Measurements from ENCODE around the gene DBT.
A peak's percentile ranks its signal among the peaks of the same experiment; 100 is the strongest.
"Not testable (repeated sequence)": the region's sequence is repeated elsewhere in the genome, so short reads cannot be mapped to it uniquely, and the experiment has no call there.

DBT gene
- total RNA-seq, result 17.0 to 23.2 (median 22.3) reads per million in 3 donors

DNA sequence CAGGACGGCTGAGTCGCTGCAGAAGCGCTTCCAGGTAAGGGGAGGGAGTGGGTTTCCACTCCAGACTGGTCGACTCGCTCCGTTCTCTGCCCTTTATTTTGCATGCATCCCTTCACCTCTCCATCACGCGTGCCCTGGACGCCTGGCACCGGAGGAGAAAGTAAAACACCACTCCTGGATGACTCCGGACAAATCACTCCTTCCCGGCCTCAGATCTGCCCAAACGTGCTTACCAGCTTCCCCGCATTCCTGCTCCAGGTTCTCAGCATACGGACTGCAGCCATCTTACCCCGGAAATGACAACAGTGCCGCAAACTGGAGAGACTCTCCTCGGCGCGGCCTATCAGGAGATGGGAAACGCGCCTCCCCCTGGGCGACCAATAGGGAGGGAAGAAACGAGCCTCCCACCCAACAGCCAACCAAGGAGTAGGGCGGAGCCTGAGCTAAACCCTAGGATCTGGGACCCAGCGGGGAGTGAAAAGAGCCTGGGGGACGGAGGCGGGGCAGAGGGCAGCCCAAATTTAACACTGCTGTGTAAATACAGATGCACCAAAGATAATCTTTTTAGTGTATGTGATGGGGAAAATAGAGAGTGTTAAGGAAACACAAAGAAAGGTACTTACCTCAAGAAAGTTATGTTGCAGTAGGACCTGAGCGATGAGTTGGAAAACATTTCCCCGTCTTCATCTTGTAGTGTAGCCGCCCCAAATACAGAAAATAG lies at the start of gene DBT:
Gene DBT (minus strand): TSS at position 298 of the 721 bp plus-strand sequence. CDS start 14 bp downstream, at position 284.
- Histone ChIP-seq H3K27me3 (replicated peaks; ENCODE audit: control insufficient read depth, insufficient read depth, low read length, poor library complexity, severe bottlenecking) (no peaks in the 10 kb centered on the region), H3K4me1 (ENCODE audit: control insufficient read depth, insufficient read depth, low read length, poor library complexity, severe bottlenecking) (no peaks in the 10 kb centered on the region), H3K36me3 (ENCODE audit: control insufficient read depth, insufficient read depth, low read length) (no peaks in the 10 kb centered on the region), H3K9me3 (ENCODE audit: control insufficient read depth, low read length) (no peaks in the 10 kb centered on the region), H3K4me3 (ENCODE audit: insufficient read depth, low read depth, low read length, poor library complexity, severe bottlenecking) (peak within 1 kb of the TSS; percentile 98), H3K27ac (ENCODE audit: insufficient read depth, low read length, poor library complexity, severe bottlenecking) (peak within 1 kb of the TSS; percentile 84)
- DNase-seq, result peak; percentile 83 to 90 (median 88)

DNA sequence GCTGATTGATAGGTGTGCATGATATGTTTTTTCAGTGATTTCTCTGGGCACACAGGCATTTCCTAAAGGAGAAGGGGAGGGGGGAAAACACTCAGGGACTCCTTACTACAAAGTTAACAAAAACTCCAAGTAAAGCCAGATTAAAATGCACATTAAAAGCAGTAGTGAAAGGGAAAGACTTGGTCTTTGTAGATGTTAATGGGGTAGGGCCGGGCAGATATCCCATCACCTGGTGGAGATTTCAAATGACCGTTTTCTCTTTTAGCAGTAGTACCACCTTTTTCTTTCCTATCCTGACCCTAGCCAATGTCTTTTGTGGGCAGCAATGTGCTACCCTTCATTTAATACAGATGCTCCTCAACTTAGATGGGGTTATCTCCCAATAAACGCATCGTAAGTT lies 48.9 kb upstream of the DBT start:
- Histone ChIP-seq H3K9me3 (ENCODE audit: control insufficient read depth, low read length) (no peaks in the 10 kb centered on the region), H3K4me3 (ENCODE audit: insufficient read depth, low read depth, low read length, poor library complexity, severe bottlenecking) (no peak overlapping the region), H3K27ac (ENCODE audit: insufficient read depth, low read length, poor library complexity, severe bottlenecking) (no peak overlapping the region), H3K4me1 (ENCODE audit: control insufficient read depth, insufficient read depth, low read length, poor library complexity, severe bottlenecking) (no peaks in the 10 kb centered on the region), H3K36me3 (ENCODE audit: control insufficient read depth, insufficient read depth, low read length) (peaks cover 5% of the 10 kb centered on the region), H3K27me3 (replicated peaks; ENCODE audit: control insufficient read depth, insufficient read depth, low read length, poor library complexity, severe bottlenecking) (no peaks in the 10 kb centered on the region)
- DNase-seq, result no peak

DNA sequence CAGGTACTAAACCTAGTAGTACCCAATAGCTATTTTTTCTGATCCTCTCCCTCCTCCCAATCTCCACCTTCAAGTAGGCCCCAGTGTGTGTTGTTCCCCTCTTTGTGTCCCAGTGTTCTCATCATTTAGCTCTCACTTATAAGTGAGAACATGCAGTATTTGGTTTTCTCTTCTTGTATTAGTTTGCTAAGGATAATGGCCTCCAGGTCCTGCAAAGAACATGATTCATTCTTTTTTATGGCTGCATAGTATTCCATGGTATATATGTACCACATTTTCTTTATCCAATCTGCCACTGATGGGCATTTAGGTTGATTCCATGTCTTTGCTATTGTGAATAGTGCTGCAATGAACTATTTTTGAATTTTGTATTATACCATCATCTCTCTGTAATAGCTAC lies 47.4 kb upstream of the DBT start:
- not testable (repeated sequence) for H3K27me3 ChIP-seq (replicated peaks; ENCODE audit: control insufficient read depth, insufficient read depth, low read length, poor library complexity, severe bottlenecking); H3K27ac ChIP-seq (ENCODE audit: insufficient read depth, low read length, poor library complexity, severe bottlenecking); H3K9me3 ChIP-seq (ENCODE audit: control insufficient read depth, low read length); DNase-seq; H3K4me1 ChIP-seq (ENCODE audit: control insufficient read depth, insufficient read depth, low read length, poor library complexity, severe bottlenecking); H3K4me3 ChIP-seq (ENCODE audit: insufficient read depth, low read depth, low read length, poor library complexity, severe bottlenecking)
- H3K36me3 ChIP-seq (ENCODE audit: control insufficient read depth, insufficient read depth, low read length), result peaks cover 14% of the 10 kb centered on the region

DNA sequence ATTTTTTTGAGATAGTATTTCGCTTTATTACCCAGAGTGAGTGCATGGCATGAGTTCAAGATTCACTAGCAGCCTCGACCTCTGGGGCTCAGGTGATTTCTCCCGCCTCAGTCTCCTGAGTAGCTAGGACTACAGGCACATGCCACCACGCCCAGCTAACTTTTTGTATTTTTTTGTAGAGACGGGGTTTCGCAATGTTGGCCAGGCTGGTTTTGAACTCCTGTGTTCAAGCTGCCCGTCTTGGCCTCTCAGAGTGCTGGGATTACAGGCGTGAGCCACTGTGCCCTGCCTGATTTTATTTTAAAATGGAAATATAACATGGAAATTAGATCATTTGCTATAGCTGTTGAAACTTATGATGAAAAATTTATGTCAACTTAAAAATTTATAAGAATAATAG lies 46.5 kb upstream of the DBT start:
- Histone ChIP-seq H3K9me3 (ENCODE audit: control insufficient read depth, low read length) (no peaks in the 10 kb centered on the region), H3K27ac (ENCODE audit: insufficient read depth, low read length, poor library complexity, severe bottlenecking) (no peak overlapping the region), H3K4me3 (ENCODE audit: insufficient read depth, low read depth, low read length, poor library complexity, severe bottlenecking) (no peak overlapping the region), H3K4me1 (ENCODE audit: control insufficient read depth, insufficient read depth, low read length, poor library complexity, severe bottlenecking) (no peaks in the 10 kb centered on the region), H3K27me3 (replicated peaks; ENCODE audit: control insufficient read depth, insufficient read depth, low read length, poor library complexity, severe bottlenecking) (no peaks in the 10 kb centered on the region), H3K36me3 (ENCODE audit: control insufficient read depth, insufficient read depth, low read length) (peaks cover 16% of the 10 kb centered on the region)
- DNase-seq, result no peak

DNA sequence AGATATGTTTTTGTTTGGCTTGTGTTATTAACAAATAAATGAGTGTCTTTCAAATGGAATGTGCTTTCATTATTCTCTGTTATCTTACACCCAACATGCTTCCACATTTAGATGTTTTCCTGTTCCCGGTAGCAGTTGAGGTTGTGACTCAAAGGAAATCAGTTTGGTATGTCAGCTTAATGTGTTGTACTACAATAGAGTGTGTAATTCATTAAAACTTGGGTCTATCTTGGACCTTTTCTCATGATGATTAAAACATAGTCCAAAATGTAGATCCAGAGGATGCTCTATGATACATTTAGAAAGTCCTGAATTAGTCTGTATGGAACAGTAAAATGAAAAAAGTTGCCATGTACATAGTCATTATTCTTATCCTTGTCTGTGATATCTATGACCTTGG lies 43.1 kb upstream of the DBT start:
- Histone ChIP-seq H3K27me3 (replicated peaks; ENCODE audit: control insufficient read depth, insufficient read depth, low read length, poor library complexity, severe bottlenecking) (no peaks in the 10 kb centered on the region), H3K4me1 (ENCODE audit: control insufficient read depth, insufficient read depth, low read length, poor library complexity, severe bottlenecking) (no peaks in the 10 kb centered on the region), H3K27ac (ENCODE audit: insufficient read depth, low read length, poor library complexity, severe bottlenecking) (no peak overlapping the region), H3K36me3 (ENCODE audit: control insufficient read depth, insufficient read depth, low read length) (peaks cover 34% of the 10 kb centered on the region), H3K4me3 (ENCODE audit: insufficient read depth, low read depth, low read length, poor library complexity, severe bottlenecking) (no peak overlapping the region), H3K9me3 (ENCODE audit: control insufficient read depth, low read length) (no peaks in the 10 kb centered on the region)
- DNase-seq, result no peak

DNA sequence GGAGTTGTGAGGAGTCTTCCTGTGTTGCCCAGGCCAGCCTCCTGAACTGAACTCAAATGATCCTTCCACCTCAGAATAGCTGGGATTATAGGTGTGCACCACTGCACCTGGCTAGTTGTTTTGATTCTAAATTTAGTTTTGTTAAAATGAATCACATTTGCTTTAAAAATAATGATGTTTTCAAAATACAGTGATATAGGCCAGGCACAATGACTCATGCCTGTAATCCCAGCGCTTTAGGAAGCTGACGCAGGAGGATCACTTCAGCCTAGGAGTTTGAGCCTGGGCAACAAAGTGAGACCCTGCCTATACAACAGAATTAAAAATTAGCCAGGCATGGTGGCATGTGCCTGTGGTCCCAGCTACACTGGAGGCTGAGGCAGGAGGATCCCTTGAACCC lies 40.7 kb upstream of the DBT start:
- Histone ChIP-seq H3K4me1 (ENCODE audit: control insufficient read depth, insufficient read depth, low read length, poor library complexity, severe bottlenecking) (no peaks in the 10 kb centered on the region), H3K27me3 (replicated peaks; ENCODE audit: control insufficient read depth, insufficient read depth, low read length, poor library complexity, severe bottlenecking) (no peaks in the 10 kb centered on the region), H3K9me3 (ENCODE audit: control insufficient read depth, low read length) (no peaks in the 10 kb centered on the region), H3K36me3 (ENCODE audit: control insufficient read depth, insufficient read depth, low read length) (peaks cover 52% of the 10 kb centered on the region), H3K27ac (ENCODE audit: insufficient read depth, low read length, poor library complexity, severe bottlenecking) (no peak overlapping the region), H3K4me3 (ENCODE audit: insufficient read depth, low read depth, low read length, poor library complexity, severe bottlenecking) (no peak overlapping the region)
- DNase-seq, result no peak

DNA sequence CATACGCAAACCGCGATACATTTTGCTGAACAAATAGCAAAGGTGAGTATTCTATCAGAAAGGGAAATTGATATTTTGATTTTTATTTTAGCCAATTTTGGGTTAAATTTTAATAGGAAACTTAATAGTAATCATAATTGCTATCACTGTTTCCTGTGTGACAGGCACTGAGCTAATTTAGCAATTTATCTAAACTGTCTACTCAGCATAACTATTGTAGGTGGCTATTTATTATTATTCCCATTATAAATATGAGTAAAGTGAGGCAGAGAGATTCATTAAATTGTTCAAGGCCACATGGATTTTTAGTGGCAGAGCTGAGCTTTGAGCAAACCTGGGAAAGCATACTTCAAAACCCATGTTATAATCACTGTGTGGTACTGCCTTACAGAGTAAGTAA lies 37.5 kb upstream of the DBT start:
- H3K4me1 ChIP-seq (ENCODE audit: control insufficient read depth, insufficient read depth, low read length, poor library complexity, severe bottlenecking), result no peaks in the 10 kb centered on the region
- H3K9me3 ChIP-seq (ENCODE audit: control insufficient read depth, low read length), result no peaks in the 10 kb centered on the region
- H3K36me3 ChIP-seq (ENCODE audit: control insufficient read depth, insufficient read depth, low read length), result peaks cover 54% of the 10 kb centered on the region
- H3K27ac ChIP-seq (ENCODE audit: insufficient read depth, low read length, poor library complexity, severe bottlenecking), result no peak overlapping the region
- H3K4me3 ChIP-seq (ENCODE audit: insufficient read depth, low read depth, low read length, poor library complexity, severe bottlenecking), result no peak overlapping the region
- no peak for DNase-seq
- H3K27me3 ChIP-seq (replicated peaks; ENCODE audit: control insufficient read depth, insufficient read depth, low read length, poor library complexity, severe bottlenecking), result no peaks in the 10 kb centered on the region

DNA sequence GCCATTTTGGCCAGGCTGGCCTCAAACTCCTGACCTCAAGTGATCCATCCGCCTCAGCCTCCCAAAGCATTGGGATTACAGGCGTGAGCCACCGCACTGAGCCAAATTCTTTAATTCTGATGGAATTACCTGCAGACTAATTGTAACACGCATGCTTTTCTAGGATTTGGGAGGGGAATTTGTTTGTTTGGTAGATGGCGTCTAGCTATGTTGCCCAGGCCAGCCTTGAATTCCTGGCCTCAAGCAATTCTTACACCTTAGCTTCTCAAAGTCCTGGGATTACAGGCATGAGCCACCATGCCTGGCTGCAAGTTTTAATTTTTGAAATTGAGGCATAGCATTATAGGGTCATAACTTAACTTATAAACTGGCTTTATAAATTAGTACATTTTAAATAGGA lies 35.0 kb upstream of the DBT start:
- Histone ChIP-seq H3K4me3 (ENCODE audit: insufficient read depth, low read depth, low read length, poor library complexity, severe bottlenecking) (no peak overlapping the region), H3K27ac (ENCODE audit: insufficient read depth, low read length, poor library complexity, severe bottlenecking) (no peak overlapping the region), H3K4me1 (ENCODE audit: control insufficient read depth, insufficient read depth, low read length, poor library complexity, severe bottlenecking) (peaks cover 3% of the 10 kb centered on the region), H3K27me3 (replicated peaks; ENCODE audit: control insufficient read depth, insufficient read depth, low read length, poor library complexity, severe bottlenecking) (no peaks in the 10 kb centered on the region), H3K36me3 (ENCODE audit: control insufficient read depth, insufficient read depth, low read length) (peaks cover 55% of the 10 kb centered on the region), H3K9me3 (ENCODE audit: control insufficient read depth, low read length) (no peaks in the 10 kb centered on the region)
- DNase-seq, result no peak

DNA sequence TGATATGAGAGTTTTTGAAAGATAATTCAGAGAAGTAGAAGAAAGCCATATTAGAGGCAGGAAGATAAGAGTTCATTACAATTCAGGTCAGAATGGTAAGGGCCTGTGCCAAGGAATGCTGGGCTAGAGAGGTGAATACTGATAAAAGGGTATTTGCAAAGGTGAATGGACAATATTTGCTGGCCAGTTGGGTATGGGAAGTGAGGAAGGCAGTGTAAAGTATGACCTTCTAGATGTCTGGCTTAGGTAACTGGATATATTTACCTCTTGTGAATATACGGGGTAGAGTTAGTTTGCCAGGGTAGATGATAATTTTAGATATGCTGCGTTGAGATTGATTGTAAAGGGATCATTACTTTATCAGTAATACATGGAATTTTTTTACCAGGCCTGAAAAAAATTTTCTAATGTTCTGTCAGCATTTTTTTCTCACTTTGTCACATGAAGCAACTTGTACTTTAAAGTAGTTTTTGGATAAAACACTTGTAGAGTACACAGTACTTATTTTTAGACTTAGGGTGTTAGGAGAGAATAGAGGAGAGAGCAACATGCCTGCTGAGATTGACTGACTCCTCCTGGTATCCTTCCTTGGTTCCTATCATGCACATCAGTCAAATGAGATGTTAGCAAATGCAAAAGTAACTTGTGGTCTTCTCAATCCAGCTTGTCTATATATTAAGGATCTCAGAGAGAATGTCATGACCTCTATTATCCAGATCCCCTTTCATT lies 30.5 kb upstream of the DBT start:
- no peak overlapping the region for H3K27ac ChIP-seq (ENCODE audit: insufficient read depth, low read length, poor library complexity, severe bottlenecking)
- peaks cover 3% of the 10 kb centered on the region for H3K4me1 ChIP-seq (ENCODE audit: control insufficient read depth, insufficient read depth, low read length, poor library complexity, severe bottlenecking)
- peaks cover 71% of the 10 kb centered on the region for H3K36me3 ChIP-seq (ENCODE audit: control insufficient read depth, insufficient read depth, low read length)
- H3K4me3 ChIP-seq (ENCODE audit: insufficient read depth, low read depth, low read length, poor library complexity, severe bottlenecking), result no peak overlapping the region
- H3K9me3 ChIP-seq (ENCODE audit: control insufficient read depth, low read length), result no peaks in the 10 kb centered on the region
- H3K27me3 ChIP-seq (replicated peaks; ENCODE audit: control insufficient read depth, insufficient read depth, low read length, poor library complexity, severe bottlenecking), result no peaks in the 10 kb centered on the region
- no peak for DNase-seq

DNA sequence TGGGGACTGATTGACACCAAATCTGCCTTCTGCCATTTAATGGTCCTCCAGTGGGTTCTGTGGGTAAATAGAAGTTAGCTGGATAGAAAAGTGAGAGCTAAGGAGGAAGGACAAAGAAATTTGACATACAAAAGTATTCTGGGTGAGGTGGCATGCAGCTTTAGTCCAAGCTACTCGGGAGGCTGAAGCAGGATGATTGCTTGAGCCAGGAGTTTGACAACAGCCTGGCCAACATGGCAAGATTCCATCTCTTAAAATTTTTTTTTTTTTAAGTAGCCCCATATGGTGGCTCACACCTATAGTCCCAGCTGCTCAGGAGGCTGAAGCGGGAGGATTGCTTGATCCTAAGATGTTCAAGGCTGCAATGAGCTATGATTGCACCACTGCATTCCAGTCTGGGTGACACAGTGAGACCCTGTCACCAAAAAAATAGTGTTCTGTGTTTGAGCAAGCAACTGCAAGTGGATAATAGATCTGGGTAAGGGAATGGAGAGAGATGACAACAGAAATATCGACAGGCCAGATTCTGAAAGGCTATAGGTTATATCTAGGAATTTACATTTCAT lies 29.8 kb upstream of the DBT start:
- Histone ChIP-seq H3K4me3 (ENCODE audit: insufficient read depth, low read depth, low read length, poor library complexity, severe bottlenecking) (no peak overlapping the region), H3K27ac (ENCODE audit: insufficient read depth, low read length, poor library complexity, severe bottlenecking) (no peak overlapping the region), H3K4me1 (ENCODE audit: control insufficient read depth, insufficient read depth, low read length, poor library complexity, severe bottlenecking) (peaks cover 3% of the 10 kb centered on the region), H3K36me3 (ENCODE audit: control insufficient read depth, insufficient read depth, low read length) (peaks cover 70% of the 10 kb centered on the region), H3K27me3 (replicated peaks; ENCODE audit: control insufficient read depth, insufficient read depth, low read length, poor library complexity, severe bottlenecking) (no peaks in the 10 kb centered on the region), H3K9me3 (ENCODE audit: control insufficient read depth, low read length) (no peaks in the 10 kb centered on the region)
- DNase-seq, result no peak
